GM18520 (cell line): Measurements from ENCODE around the gene ECPAS.
"Not testable (repeated sequence)": the region's sequence is repeated elsewhere in the genome, so short reads cannot be mapped to it uniquely, and the experiment has no call there.

ENCODE experiments used
- ATAC-seq: cut with Tn5 transposase; IDR thresholded peaks from one replicate; pipeline ENCODE4 v1.9.1; 2021; ENCODE audit not compliant: unreplicated experiment

ECPAS gene

GRCh38 chr9:111429175-111429574 lies 55.0 kb downstream of the ECPAS start:
- no peak for ATAC-seq

- no peak for ATAC-seq
Observed at GRCh38 chr9:111427186-111427585, 57.0 kb downstream of the ECPAS start.

GRCh38 chr9:111423389-111423788 lies 60.8 kb downstream of the ECPAS start:
- ATAC-seq: no peak

- no peak for ATAC-seq
Observed at GRCh38 chr9:111414406-111414805, 69.8 kb downstream of the ECPAS start.

- no peak for ATAC-seq
Observed at GRCh38 chr9:111413996-111414395, 70.2 kb downstream of the ECPAS start.

- no peak for ATAC-seq
Observed at GRCh38 chr9:111412280-111412679, 71.9 kb downstream of the ECPAS start.

- no peak for ATAC-seq
Observed at GRCh38 chr9:111411266-111411665, 72.9 kb downstream of the ECPAS start.

- no peak for ATAC-seq
Observed at GRCh38 chr9:111407813-111408212, 76.4 kb downstream of the ECPAS start.

- ATAC-seq: no peak
Observed at GRCh38 chr9:111405701-111406100, 78.5 kb downstream of the ECPAS start.

- not testable (repeated sequence) for ATAC-seq
Observed at GRCh38 chr9:111401486-111401885, 82.7 kb downstream of the ECPAS start.

GRCh38 chr9:111400564-111400898 lies 83.7 kb downstream of the ECPAS start:
- ATAC-seq: no peak

- ATAC-seq: no peak
Observed at GRCh38 chr9:111399772-111400563, 84.2 kb downstream of the ECPAS start.

- ATAC-seq: no peak
Observed at GRCh38 chr9:111399211-111399739, 84.9 kb downstream of the ECPAS start.

GRCh38 chr9:111393971-111394370 lies 90.2 kb downstream of the ECPAS start:
- no peak for ATAC-seq

GRCh38 chr9:111389406-111389805 lies 94.8 kb downstream of the ECPAS start:
- no peak for ATAC-seq

- ATAC-seq: no peak
Observed at GRCh38 chr9:111386386-111386785, 97.8 kb downstream of the ECPAS start.

- ATAC-seq: no peak
Observed at GRCh38 chr9:111381006-111381405, 103.2 kb downstream of the ECPAS start.

GRCh38 chr9:111375817-111376564 lies 108.2 kb downstream of the ECPAS start:
- no peak for ATAC-seq

GRCh38 chr9:111375062-111375461 lies 109.1 kb downstream of the ECPAS start:
- no peak for ATAC-seq

GRCh38 chr9:111372297-111372696 lies 111.9 kb downstream of the ECPAS start:
- ATAC-seq: no peak

- no peak for ATAC-seq
Observed at GRCh38 chr9:111366978-111367377, 117.2 kb downstream of the ECPAS start.

GRCh38 chr9:111362526-111362925 lies 121.7 kb downstream of the ECPAS start:
- no peak for ATAC-seq
